ENCODE results near the gene CRTC3.
"Not testable (repeated sequence)": the region's sequence is repeated elsewhere in the genome, so short reads cannot be mapped to it uniquely, and the experiment has no call there.

DNA sequence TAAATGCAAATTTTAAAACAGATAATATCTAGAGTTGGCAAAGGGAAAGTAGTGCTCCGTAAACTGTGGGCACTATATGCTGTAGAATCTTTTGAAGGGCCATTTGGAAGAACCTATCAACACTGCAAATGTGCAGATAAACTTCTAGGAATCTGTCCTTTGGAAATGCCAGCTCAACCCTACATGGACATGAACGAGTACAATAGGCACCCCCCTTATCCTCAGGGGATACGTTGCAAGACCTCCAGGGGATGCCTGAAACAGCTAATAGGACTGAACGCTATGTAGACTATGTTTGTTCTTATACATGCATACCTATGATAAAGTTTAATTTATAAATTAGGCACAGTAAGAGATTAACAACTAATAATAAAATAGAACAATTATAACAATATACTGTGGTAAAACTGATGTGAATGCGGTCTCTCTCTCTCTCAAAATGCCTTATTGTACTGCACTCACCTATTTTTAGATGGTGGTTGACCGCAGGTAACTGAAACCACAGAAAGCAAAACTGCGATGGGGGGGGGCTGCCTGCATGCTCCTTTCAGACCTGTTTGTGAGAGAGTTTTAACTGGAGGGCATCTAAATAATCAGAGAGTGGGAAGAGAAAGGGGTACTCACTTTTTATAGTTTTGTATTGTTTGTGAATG is 127.9 kb downstream of the CRTC3 start:
- not testable (repeated sequence) for TF ChIP-seq POLR2A (IDR thresholded peaks at IDR 0.05)
- TF ChIP-seq, protein P1, sequence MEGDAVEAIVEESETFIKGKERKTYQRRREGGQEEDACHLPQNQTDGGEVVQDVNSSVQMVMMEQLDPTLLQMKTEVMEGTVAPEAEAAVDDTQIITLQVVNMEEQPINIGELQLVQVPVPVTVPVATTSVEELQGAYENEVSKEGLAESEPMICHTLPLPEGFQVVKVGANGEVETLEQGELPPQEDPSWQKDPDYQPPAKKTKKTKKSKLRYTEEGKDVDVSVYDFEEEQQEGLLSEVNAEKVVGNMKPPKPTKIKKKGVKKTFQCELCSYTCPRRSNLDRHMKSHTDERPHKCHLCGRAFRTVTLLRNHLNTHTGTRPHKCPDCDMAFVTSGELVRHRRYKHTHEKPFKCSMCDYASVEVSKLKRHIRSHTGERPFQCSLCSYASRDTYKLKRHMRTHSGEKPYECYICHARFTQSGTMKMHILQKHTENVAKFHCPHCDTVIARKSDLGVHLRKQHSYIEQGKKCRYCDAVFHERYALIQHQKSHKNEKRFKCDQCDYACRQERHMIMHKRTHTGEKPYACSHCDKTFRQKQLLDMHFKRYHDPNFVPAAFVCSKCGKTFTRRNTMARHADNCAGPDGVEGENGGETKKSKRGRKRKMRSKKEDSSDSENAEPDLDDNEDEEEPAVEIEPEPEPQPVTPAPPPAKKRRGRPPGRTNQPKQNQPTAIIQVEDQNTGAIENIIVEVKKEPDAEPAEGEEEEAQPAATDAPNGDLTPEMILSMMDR (IDR thresholded peaks at IDR 0.05), result not testable (repeated sequence)
